B cell (primary cell): ENCODE measurements around the gene PHACTR1. TPM values are rescaled to one million over a fixed set of nuclear protein-coding genes. Genes with fewer than 3 reads are reported as not detected.

Source experiments
- ATAC-seq: fragments of 200-7000 bp; cut with Tn5 transposase; one replicate; pipeline ENCODE4 v1.10.0; 2021; ENCODE audit warnings: low read depth, mild to moderate bottlenecking, moderate number of reproducible peaks, moderate library complexity
- CTCF ChIA-PET: fragments of 350-600 bp; sonication (Branson Sonifier 250); formaldehyde crosslinking; loops from one replicate; lab custom pipeline; 2021; ENCODE audit warnings: antibody characterized with exemption, inconsistent platforms; lab: Charles Lee
- POLR2A ChIA-PET: fragments of 350-600 bp; sonication (Branson Sonifier 250); formaldehyde crosslinking; loops from one replicate; lab custom pipeline; 2021; ENCODE audit warnings: antibody characterized with exemption; lab: Charles Lee
- DNase-seq: peaks from one replicate; pipeline ENCODE4 v3.0.0; 2013
- H2AFZ ChIP-seq: 2 replicates; pipeline ENCODE4 v1.6.1; 2012; ENCODE audit warnings: mild to moderate bottlenecking, low read depth, low read length; ENCODE audit not compliant: insufficient read depth, poor library complexity, severe bottlenecking
- H3K27ac ChIP-seq, 2 donors: 1 replicate in 1 of 2; 2 replicates in 1 of 2; pipeline ENCODE4 v1.5.1; 2012 to 2013; ENCODE audit warnings: low read length in 2 of 2, mild to moderate bottlenecking in 2 of 2, moderate library complexity in 1 of 2
- H3K27me3 ChIP-seq, 4 experiments: fragments of 200-600 bp in 1 of 4; sonication (generic) in 1 of 4; replicated peaks in 1 of 4; 1 replicate in 2 of 4; 2 replicates in 2 of 4; pipeline versions ENCODE4 v1.6.1 to v1.7.0; 2013 to 2016; ENCODE audit warnings: low read length in 3 of 4, mild to moderate bottlenecking in 2 of 4, mixed read lengths in 1 of 4, moderate library complexity in 1 of 4; ENCODE audit not compliant: insufficient read depth in 4 of 4, control insufficient read depth in 3 of 4; ENCODE audit errors: control extremely low read depth in 1 of 4
- H3K36me3 ChIP-seq, 2 experiments: replicated peaks in 1 of 2; 1 replicate in 1 of 2; 2 replicates in 1 of 2; pipeline versions ENCODE4 v1.6.1 to v1.7.1; 2013; ENCODE audit warnings: low read length in 1 of 2; ENCODE audit not compliant: insufficient read depth in 2 of 2, control insufficient read depth in 1 of 2; ENCODE audit errors: control extremely low read depth in 1 of 2, extremely low read depth in 1 of 2
- H3K4me1 ChIP-seq, 2 donors: fragments of 200-600 bp in 1 of 2; sonication (generic) in 1 of 2; 1 replicate in 1 of 2; 2 replicates in 1 of 2; pipeline versions ENCODE4 v1.5.1 to v1.6.1; 2013 to 2017; ENCODE audit warnings: low read length in 2 of 2; ENCODE audit not compliant: control insufficient read depth in 2 of 2, insufficient read depth in 2 of 2
- H3K4me2 ChIP-seq: replicated peaks from 2 replicates; pipeline ENCODE3; 2012; ENCODE audit warnings: mild to moderate bottlenecking, low read depth, low read length; ENCODE audit not compliant: poor library complexity, severe bottlenecking
- H3K4me3 ChIP-seq, 5 experiments: fragments of 200-600 bp in 1 of 5; sonication (generic) in 1 of 5; 1 replicate in 3 of 5; 2 replicates in 2 of 5; pipeline versions ENCODE4 v1.5.1 to v1.7.0; 2011 to 2016; ENCODE audit warnings: low read length in 4 of 5, mild to moderate bottlenecking in 4 of 5, low read depth in 2 of 5, control low read depth in 1 of 5, moderate library complexity in 1 of 5; ENCODE audit not compliant: insufficient read depth in 1 of 5; ENCODE audit errors: control extremely low read depth in 1 of 5, extremely low read depth in 1 of 5
- H3K79me2 ChIP-seq: fragments of 200-600 bp; sonication (generic); one replicate; pipeline ENCODE4 v1.6.0; 2016; ENCODE audit warnings: low read length; ENCODE audit not compliant: control insufficient read depth, insufficient read depth
- H3K9ac ChIP-seq: fragments of 200-600 bp; sonication (generic); 2 replicates; pipeline ENCODE4 v1.6.1; 2017; ENCODE audit warnings: mild to moderate bottlenecking, low read length, moderate library complexity
- H3K9me3 ChIP-seq, 3 donors: one replicate each; pipeline versions ENCODE4 v1.6.1 to v1.7.1; 2013; ENCODE audit warnings: low read length in 2 of 3; ENCODE audit not compliant: control insufficient read depth in 2 of 3, insufficient read depth in 1 of 3; ENCODE audit errors: control extremely low read depth in 1 of 3
- H4K20me1 ChIP-seq: 2 replicates; pipeline ENCODE4 v1.6.0; 2012; ENCODE audit warnings: mild to moderate bottlenecking, low read length; ENCODE audit not compliant: insufficient read depth, control insufficient read depth, poor library complexity, severe bottlenecking
- H3K27ac Mint-ChIP-seq: one replicate; pipeline ENCODE4 v1.8.0; 2021; ENCODE audit warnings: mixed read lengths
- H3K27me3 Mint-ChIP-seq: one replicate; pipeline ENCODE4 v1.8.0; 2021; ENCODE audit warnings: mixed read lengths
- H3K4me1 Mint-ChIP-seq: one replicate; pipeline ENCODE4 v1.8.0; 2021; ENCODE audit warnings: mixed read lengths
- H3K4me3 Mint-ChIP-seq: one replicate; pipeline ENCODE4 v1.8.0; 2021; ENCODE audit warnings: mixed read lengths
- H3K9me3 Mint-ChIP-seq: one replicate; pipeline ENCODE4 v1.8.0; 2022; ENCODE audit warnings: mixed read lengths; ENCODE audit not compliant: insufficient read depth
- CTCF ChIP-seq: fragments of 200-600 bp; IDR thresholded peaks from one replicate; pipeline ENCODE4 v1.8.0; 2022; ENCODE audit warnings: antibody characterized with exemption, mild to moderate bottlenecking
- EZH2 ChIP-seq: IDR thresholded peaks from 2 replicates; pipeline ENCODE4 v1.6.1; 2012; ENCODE audit warnings: borderline replicate concordance, low read depth, mild to moderate bottlenecking, moderate library complexity, low read length; ENCODE audit not compliant: insufficient read depth, poor library complexity, severe bottlenecking
- WGBS: methylation state at CpG from one replicate; pipeline ENCODE4 v1.1.5; 2013; ENCODE audit warnings: missing lambda C conversion rate; ENCODE audit not compliant: insufficient coverage; 5-methylcytosine and 5-hydroxymethylcytosine counted together
- intact Hi-C: fragments of 100-400 bp; cut with micrococcal nuclease; formaldehyde crosslinking; loops from one replicate; pipeline ENCODE4 v1.10.0; 2022
- polyA plus RNA-seq: library from polyadenylated mRNA; depleted of rRNA; stranded (reverse); fragments of >200 nt; gene quantifications from 2 replicates; pipeline ENCODE4 v1.2.3, GENCODE V29; 2012
- total RNA-seq, 2 donors: library from RNA; stranded (reverse); fragments of 120-200 nt in 1 of 2; gene quantifications; 1 replicate in 1 of 2; 2 replicates in 1 of 2; pipeline versions ENCODE4 v1.2.3 to v1.2.4, GENCODE V29; 2013 to 2022

The PHACTR1 gene
- total and polyA plus RNA-seq, 2 donors (not counting 1 experiment from before 2014, with no cell fraction given), result 30.2 to 129 TPM

DNA sequence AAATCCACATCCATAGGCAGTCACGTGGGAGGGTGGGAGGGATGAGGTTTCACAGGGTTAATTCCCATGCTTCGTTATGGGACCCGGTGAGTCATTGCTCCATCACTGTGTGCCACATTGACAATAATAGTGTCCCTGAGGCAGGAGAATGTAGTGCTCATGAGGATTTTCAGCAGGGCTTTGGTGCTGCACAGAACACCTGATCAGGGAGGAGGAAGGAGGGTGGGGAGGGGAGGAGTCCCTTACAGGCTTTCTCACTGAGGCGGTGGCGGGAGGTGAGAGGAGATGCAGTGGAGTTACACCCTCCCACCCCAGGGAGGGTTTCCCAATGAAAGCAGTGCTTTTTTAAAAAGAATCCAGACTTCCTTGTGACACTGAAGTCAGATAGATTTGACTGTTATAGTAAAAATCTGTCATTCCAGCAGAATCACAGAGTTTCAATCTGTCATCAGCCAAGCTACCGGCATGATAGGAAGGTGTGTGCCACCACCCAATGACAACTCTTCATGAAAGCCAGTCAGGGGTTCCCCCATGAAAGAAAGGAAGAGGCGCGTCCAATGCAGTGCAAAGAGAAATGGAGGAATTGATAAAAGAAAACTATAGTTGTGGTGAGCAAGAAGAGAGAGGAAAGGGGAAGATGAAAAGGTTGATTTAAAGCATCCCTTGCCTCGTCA, 467.0 kb downstream of the PHACTR1 start:
- no peak overlapping the region for H3K4me3 ChIP-seq
- H3K27me3 Mint-ChIP-seq, result peaks cover 17% of the 10 kb centered on the region
- no peaks in the 10 kb centered on the region for H3K9me3 ChIP-seq
- H3K36me3 ChIP-seq, result no peaks in the 10 kb centered on the region
- no peaks in the 10 kb centered on the region for H3K9me3 Mint-ChIP-seq
- no peak for ATAC-seq
- H2AFZ ChIP-seq, result no peak overlapping the region
- H3K4me2 ChIP-seq, result no peak overlapping the region
- peaks cover 0 to 4% (median 0%) of the 10 kb centered on the region in 4 experiments for H3K27me3 ChIP-seq
- TF ChIP-seq EZH2, result no peak
- intact Hi-C loops, result no loop called here
- no peak overlapping the region for H3K9ac ChIP-seq
- H3K79me2 ChIP-seq, result no peaks in the 10 kb centered on the region
- WGBS, result 88% methylated on average over 5 of the region's 9 CpGs
- H3K4me1 ChIP-seq, result no peaks in the 10 kb centered on the region
- H3K4me1 Mint-ChIP-seq, result no peaks in the 10 kb centered on the region
- no peak overlapping the region for H3K27ac ChIP-seq
- H3K27ac Mint-ChIP-seq, result no peak overlapping the region
- ChIA-PET CTCF (no interaction called here), POLR2A (no interaction called here)
- H4K20me1 ChIP-seq, result no peaks in the 10 kb centered on the region
- DNase-seq, result no peak
- H3K4me3 Mint-ChIP-seq, result no peak overlapping the region

DNA sequence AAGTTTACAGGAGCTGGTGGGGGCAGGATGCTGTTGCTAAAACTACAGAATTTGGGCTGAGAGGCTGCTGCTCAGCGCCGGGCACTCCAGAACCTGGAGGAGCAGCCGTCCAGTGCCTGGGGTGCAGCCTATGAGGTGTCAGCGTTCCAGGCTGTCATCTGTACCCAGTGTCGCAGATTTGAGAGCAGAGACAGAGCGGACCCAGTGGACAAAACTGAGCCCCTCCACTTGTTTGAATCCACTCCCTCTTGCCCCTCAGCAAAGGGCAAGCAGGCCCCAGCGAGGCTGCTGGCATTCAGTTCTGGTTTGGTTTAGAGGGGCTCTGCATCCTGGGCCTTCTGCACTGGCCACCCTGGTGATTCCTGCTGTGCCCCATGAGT, 467.5 kb downstream of the PHACTR1 start:
- Mint-ChIP-seq H3K27me3 (peaks cover 15% of the 10 kb centered on the region), H3K4me1 (no peaks in the 10 kb centered on the region), H3K4me3 (no peak overlapping the region), H3K27ac (no peak overlapping the region), H3K9me3 (no peaks in the 10 kb centered on the region)
- H3K36me3 ChIP-seq, result no peaks in the 10 kb centered on the region
- no peaks in the 10 kb centered on the region for H3K9me3 ChIP-seq
- WGBS, result 100% methylated on average over 6 of the region's 7 CpGs
- DNase-seq, result no peak
- CTCF ChIA-PET, result no interaction called here
- H3K9ac ChIP-seq, result no peak overlapping the region
- no peaks in the 10 kb centered on the region for H4K20me1 ChIP-seq
- H3K27me3 ChIP-seq, result peaks cover 0 to 4% (median 0%) of the 10 kb centered on the region in 4 experiments
- intact Hi-C loops, result no loop called here
- no peak overlapping the region for H3K27ac ChIP-seq
- H3K79me2 ChIP-seq, result no peaks in the 10 kb centered on the region
- no peak for ATAC-seq
- H2AFZ ChIP-seq, result no peak overlapping the region
- no peak overlapping the region for H3K4me2 ChIP-seq
- H3K4me3 ChIP-seq, result no peak overlapping the region
- no peak for TF ChIP-seq CTCF
- no peak for TF ChIP-seq EZH2
- no peaks in the 10 kb centered on the region for H3K4me1 ChIP-seq
- POLR2A ChIA-PET, result no interaction called here
